WTC11 (cell line): ENCODE data around the gene C1QTNF12. TPM values are rescaled to one million over a fixed set of nuclear protein-coding genes. Genes with fewer than 3 reads are reported as not detected.

Experiments
- ATAC-seq: fragments of 200-7000 bp; cut with Tn5 transposase; 2 replicates; pipeline ENCODE4 v1.10.0; 2021; ENCODE audit warnings: mild to moderate bottlenecking, moderate library complexity
- CTCF ChIA-PET: fragments of 300-600 bp; sonication (Branson Sonifier 250); formaldehyde crosslinking; loops from one replicate; lab custom pipeline; 2021; ENCODE audit warnings: antibody characterized with exemption; lab: Charles Lee
- POLR2A ChIA-PET: fragments of 350-600 bp; sonication (Branson Sonifier 250); formaldehyde crosslinking; loops from one replicate; lab custom pipeline; 2021; ENCODE audit warnings: antibody characterized with exemption; lab: Charles Lee
- DNase-seq: peaks from one replicate; pipeline ENCODE4 v3.0.0; 2021; ENCODE audit warnings: low spot score
- H3K27ac Mint-ChIP-seq: 2 replicates; pipeline ENCODE4 v1.8.0; 2021; ENCODE audit warnings: mixed read lengths
- H3K27me3 Mint-ChIP-seq: 2 replicates; pipeline ENCODE4 v1.8.0; 2021; ENCODE audit warnings: low read depth, mild to moderate bottlenecking, moderate library complexity, mixed read lengths
- H3K36me3 Mint-ChIP-seq: 2 replicates; pipeline ENCODE4 v1.8.0; 2021; ENCODE audit warnings: mixed read lengths
- H3K4me1 Mint-ChIP-seq: 2 replicates; pipeline ENCODE4 v1.8.0; 2022; ENCODE audit warnings: mixed read lengths
- H3K4me3 Mint-ChIP-seq: 2 replicates; pipeline ENCODE4 v1.8.0; 2021; ENCODE audit warnings: mild to moderate bottlenecking, moderate library complexity, mixed read lengths
- H3K9me3 Mint-ChIP-seq: 2 replicates; pipeline ENCODE4 v1.8.0; 2021; ENCODE audit warnings: mixed read lengths
- CBFB ChIP-seq: sonication (generic); formaldehyde crosslinking; IDR thresholded peaks from 2 replicates; pipeline ENCODE4 v1.8.1; 2022; ENCODE audit warnings: mild to moderate bottlenecking, low read depth, missing genetic modification reagents
- FOXK1 ChIP-seq: sonication (generic); formaldehyde crosslinking; IDR thresholded peaks from 2 replicates; pipeline ENCODE4 v1.8.0; 2022; ENCODE audit warnings: mild to moderate bottlenecking, moderate library complexity, missing genetic modification reagents
- GTF2I ChIP-seq: fragments of 250-450 bp; sonication (Bioruptor Pico); conservative IDR thresholded peaks from 2 replicates; pipeline ENCODE4 v1.4.0; 2021; ENCODE audit warnings: mild to moderate bottlenecking
- JUN ChIP-seq: sonication (generic); formaldehyde crosslinking; IDR thresholded peaks from 2 replicates; pipeline ENCODE4 v1.8.0; 2023; ENCODE audit warnings: mild to moderate bottlenecking, missing genetic modification reagents
- KAT7 ChIP-seq: sonication (generic); formaldehyde crosslinking; IDR thresholded peaks from 2 replicates; pipeline ENCODE4 v1.8.1; 2023; ENCODE audit warnings: missing genetic modification reagents, mild to moderate bottlenecking, borderline replicate concordance
- MYBL2 ChIP-seq: sonication (generic); formaldehyde crosslinking; IDR thresholded peaks from 2 replicates; pipeline ENCODE4 v1.8.1; 2023; ENCODE audit warnings: mild to moderate bottlenecking, moderate library complexity, missing genetic modification reagents
- NR2C2 ChIP-seq: sonication (generic); formaldehyde crosslinking; IDR thresholded peaks from 2 replicates; pipeline ENCODE4 v1.8.0; 2022; ENCODE audit warnings: mild to moderate bottlenecking, missing genetic modification reagents
- SMAD3 ChIP-seq: sonication (generic); formaldehyde crosslinking; IDR thresholded peaks from 2 replicates; pipeline ENCODE4 v1.8.0; 2022; ENCODE audit warnings: missing genetic modification reagents, mild to moderate bottlenecking, borderline replicate concordance
- SOX15 ChIP-seq: fragments of 250-450 bp; sonication (Bioruptor Pico); IDR thresholded peaks from 2 replicates; pipeline ENCODE4 v1.9.0; 2021; ENCODE audit warnings: mild to moderate bottlenecking
- TEAD4 ChIP-seq: sonication (generic); formaldehyde crosslinking; IDR thresholded peaks from 2 replicates; pipeline ENCODE4 v1.8.0; 2022; ENCODE audit warnings: mild to moderate bottlenecking, missing genetic modification reagents
- ZNF232 ChIP-seq: sonication (generic); formaldehyde crosslinking; IDR thresholded peaks from 2 replicates; pipeline ENCODE4 v1.8.0; 2022; ENCODE audit warnings: mild to moderate bottlenecking, missing genetic modification reagents
- ZNF317 ChIP-seq: sonication (generic); formaldehyde crosslinking; IDR thresholded peaks from 2 replicates; pipeline ENCODE4 v1.8.1; 2023; ENCODE audit warnings: low read depth, mild to moderate bottlenecking, moderate library complexity, missing genetic modification reagents, borderline replicate concordance
- ZNF423 ChIP-seq: fragments of 250-450 bp; sonication (Bioruptor Pico); IDR thresholded peaks from 2 replicates; pipeline ENCODE4 v2.1.2; 2022; ENCODE audit warnings: mild to moderate bottlenecking, moderate library complexity
- ZNF671 ChIP-seq: fragments of 250-450 bp; sonication (Bioruptor Pico); IDR thresholded peaks from 2 replicates; pipeline ENCODE4 v1.8.0; 2021; ENCODE audit warnings: mild to moderate bottlenecking
- total RNA-seq: library from RNA; stranded (reverse); gene quantifications from 3 replicates; pipeline ENCODE4 v1.2.3, GENCODE V29; 2021
- TF ChIP-seq, protein P1 (sequence below): sonication (generic); formaldehyde crosslinking; IDR thresholded peaks from 2 replicates; pipeline ENCODE4 v1.8.0; 2022; ENCODE audit warnings: mild to moderate bottlenecking, missing genetic modification reagents
- TF ChIP-seq, protein P2 (sequence below): sonication (generic); formaldehyde crosslinking; IDR thresholded peaks from 2 replicates; pipeline ENCODE4 v1.8.1; 2023; ENCODE audit warnings: mild to moderate bottlenecking, missing genetic modification reagents, borderline replicate concordance
- TF ChIP-seq, protein P3 (sequence below): sonication (generic); formaldehyde crosslinking; IDR thresholded peaks from 2 replicates; pipeline ENCODE4 v1.8.1; 2023; ENCODE audit warnings: mild to moderate bottlenecking, missing genetic modification reagents
- TF ChIP-seq, protein P4 (sequence below): sonication (generic); formaldehyde crosslinking; IDR thresholded peaks from 2 replicates; pipeline ENCODE4 v1.8.1; 2022; ENCODE audit warnings: low read depth, missing genetic modification reagents, borderline replicate concordance
- TF ChIP-seq, protein P5 (sequence below): sonication (generic); formaldehyde crosslinking; IDR thresholded peaks from 2 replicates; pipeline ENCODE4 v1.8.1; 2023; ENCODE audit warnings: mild to moderate bottlenecking, missing genetic modification reagents, moderate library complexity
- TF ChIP-seq, protein P6 (sequence below): sonication (generic); formaldehyde crosslinking; IDR thresholded peaks from 2 replicates; pipeline ENCODE4 v1.8.0; 2022; ENCODE audit warnings: mild to moderate bottlenecking, missing genetic modification reagents

Gene C1QTNF12
- total RNA-seq, 1 experiment from 2014 or later = 10.3 TPM

DNA sequence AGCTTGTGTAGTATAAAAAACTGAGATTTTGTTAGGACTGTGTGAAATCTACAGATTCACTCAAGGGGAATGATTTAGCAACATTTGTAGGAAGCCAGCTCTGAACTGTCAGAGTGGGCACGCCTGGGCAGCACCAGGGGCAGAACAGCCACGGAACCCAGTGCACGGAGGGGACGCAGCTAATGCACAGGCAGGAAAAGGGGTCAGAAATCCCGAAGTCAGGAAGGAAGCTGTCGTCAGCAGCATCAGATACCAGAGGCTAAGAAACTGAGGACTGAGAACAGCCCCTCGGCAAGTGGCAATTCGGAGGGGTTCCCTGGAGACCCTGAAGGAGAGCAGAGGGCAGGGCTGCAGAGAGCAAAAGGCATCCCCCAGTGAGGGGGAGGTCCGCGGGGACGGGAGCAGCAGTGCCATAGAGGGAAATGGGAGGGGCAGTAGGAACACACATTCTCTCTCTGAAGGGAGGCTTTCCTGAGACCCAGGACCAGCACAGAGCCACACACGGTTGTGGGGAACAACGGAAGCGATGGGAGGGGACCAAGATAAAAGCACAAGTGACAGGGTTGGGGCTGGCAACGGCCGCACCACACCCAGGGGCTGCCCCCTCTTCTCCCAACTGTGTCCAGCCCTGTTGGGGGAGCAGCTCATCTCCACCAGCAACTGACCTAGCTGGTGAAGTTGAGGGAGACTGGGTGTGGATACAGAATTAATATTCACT lies 14.5 kb upstream of the C1QTNF12 start (continued):
- TF ChIP-seq, protein P1, sequence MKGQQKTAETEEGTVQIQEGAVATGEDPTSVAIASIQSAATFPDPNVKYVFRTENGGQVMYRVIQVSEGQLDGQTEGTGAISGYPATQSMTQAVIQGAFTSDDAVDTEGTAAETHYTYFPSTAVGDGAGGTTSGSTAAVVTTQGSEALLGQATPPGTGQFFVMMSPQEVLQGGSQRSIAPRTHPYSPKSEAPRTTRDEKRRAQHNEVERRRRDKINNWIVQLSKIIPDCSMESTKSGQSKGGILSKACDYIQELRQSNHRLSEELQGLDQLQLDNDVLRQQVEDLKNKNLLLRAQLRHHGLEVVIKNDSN = no peak
- no peak for TF ChIP-seq ZNF317 (CRISPR knock-in tag)
- TF ChIP-seq, protein P2, sequence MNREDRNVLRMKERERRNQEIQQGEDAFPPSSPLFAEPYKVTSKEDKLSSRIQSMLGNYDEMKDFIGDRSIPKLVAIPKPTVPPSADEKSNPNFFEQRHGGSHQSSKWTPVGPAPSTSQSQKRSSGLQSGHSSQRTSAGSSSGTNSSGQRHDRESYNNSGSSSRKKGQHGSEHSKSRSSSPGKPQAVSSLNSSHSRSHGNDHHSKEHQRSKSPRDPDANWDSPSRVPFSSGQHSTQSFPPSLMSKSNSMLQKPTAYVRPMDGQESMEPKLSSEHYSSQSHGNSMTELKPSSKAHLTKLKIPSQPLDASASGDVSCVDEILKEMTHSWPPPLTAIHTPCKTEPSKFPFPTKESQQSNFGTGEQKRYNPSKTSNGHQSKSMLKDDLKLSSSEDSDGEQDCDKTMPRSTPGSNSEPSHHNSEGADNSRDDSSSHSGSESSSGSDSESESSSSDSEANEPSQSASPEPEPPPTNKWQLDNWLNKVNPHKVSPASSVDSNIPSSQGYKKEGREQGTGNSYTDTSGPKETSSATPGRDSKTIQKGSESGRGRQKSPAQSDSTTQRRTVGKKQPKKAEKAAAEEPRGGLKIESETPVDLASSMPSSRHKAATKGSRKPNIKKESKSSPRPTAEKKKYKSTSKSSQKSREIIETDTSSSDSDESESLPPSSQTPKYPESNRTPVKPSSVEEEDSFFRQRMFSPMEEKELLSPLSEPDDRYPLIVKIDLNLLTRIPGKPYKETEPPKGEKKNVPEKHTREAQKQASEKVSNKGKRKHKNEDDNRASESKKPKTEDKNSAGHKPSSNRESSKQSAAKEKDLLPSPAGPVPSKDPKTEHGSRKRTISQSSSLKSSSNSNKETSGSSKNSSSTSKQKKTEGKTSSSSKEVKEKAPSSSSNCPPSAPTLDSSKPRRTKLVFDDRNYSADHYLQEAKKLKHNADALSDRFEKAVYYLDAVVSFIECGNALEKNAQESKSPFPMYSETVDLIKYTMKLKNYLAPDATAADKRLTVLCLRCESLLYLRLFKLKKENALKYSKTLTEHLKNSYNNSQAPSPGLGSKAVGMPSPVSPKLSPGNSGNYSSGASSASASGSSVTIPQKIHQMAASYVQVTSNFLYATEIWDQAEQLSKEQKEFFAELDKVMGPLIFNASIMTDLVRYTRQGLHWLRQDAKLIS (CRISPR knock-in tag) = no peak
- TF ChIP-seq SOX15 (CRISPR knock-in tag) = no peak
- TF ChIP-seq, protein P3, sequence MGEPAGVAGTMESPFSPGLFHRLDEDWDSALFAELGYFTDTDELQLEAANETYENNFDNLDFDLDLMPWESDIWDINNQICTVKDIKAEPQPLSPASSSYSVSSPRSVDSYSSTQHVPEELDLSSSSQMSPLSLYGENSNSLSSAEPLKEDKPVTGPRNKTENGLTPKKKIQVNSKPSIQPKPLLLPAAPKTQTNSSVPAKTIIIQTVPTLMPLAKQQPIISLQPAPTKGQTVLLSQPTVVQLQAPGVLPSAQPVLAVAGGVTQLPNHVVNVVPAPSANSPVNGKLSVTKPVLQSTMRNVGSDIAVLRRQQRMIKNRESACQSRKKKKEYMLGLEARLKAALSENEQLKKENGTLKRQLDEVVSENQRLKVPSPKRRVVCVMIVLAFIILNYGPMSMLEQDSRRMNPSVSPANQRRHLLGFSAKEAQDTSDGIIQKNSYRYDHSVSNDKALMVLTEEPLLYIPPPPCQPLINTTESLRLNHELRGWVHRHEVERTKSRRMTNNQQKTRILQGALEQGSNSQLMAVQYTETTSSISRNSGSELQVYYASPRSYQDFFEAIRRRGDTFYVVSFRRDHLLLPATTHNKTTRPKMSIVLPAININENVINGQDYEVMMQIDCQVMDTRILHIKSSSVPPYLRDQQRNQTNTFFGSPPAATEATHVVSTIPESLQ (CRISPR knock-in tag) = no peak
- no peak for TF ChIP-seq ZNF423
- no peak for TF ChIP-seq SMAD3
- no peak for TF ChIP-seq ZNF671 (CRISPR knock-in tag)
- TF ChIP-seq, all 79 proteins: peak for 0

DNA sequence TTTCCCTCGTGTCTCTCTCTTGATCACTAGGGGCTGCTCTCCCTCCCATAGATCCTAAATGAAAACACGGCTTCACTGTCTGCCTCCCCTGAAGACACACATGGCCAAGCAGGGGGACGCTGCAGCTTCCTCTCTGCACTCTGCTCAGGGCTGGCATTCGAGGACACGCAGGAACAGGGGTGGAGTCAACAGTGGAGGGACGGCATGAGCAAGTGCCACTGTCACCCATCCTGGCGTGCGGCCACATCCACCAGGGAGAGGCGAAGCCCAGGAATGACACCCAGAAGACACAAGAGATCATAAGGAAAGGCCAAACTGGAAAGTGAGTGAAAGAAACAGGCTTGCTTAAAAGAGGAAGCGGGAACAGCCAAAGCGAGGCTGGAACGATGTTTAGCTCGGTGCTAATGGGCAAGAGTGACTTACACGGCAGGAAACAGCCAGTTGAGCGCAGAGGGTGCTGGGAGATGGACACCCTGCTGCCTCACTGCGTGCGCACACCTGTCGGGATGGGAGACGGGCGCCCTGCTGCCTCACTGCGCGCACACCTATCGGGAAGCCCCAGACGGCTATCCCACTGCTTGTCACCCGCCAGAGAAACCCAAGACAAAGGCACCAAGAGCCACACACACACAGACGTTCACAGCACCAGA lies 13.6 kb upstream of the C1QTNF12 start:
- H3K4me3 Mint-ChIP-seq = no peak overlapping the region

DNA sequence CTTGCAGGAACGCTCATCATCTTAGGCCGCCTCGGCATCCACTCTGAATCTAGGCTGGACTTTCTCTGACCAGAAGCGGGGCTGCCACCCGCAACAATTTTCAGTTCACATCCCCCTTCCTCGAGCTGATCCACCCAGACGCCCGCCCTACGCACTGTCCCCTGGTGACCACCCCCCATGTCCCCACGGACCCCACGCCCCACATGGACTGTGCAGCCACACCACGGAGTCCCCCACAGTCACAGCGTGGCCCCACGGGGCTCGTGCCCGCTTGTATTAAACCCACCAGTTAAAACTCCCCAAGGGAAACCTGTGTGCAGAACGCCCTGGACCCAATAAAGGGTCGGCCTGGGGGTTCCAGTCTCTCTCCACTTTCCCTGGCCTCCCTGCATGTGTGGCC lies 13.0 kb upstream of the C1QTNF12 start:
- H3K9me3 Mint-ChIP-seq = no peaks in the 10 kb centered on the region
- H3K36me3 Mint-ChIP-seq = peaks cover 60% of the 10 kb centered on the region
- peaks cover 15% of the 10 kb centered on the region for H3K4me1 Mint-ChIP-seq
- H3K4me3 Mint-ChIP-seq = no peak overlapping the region
- DNase-seq (no peak), ATAC-seq (no peak)
- ChIA-PET CTCF (no interaction called here), POLR2A (no interaction called here)
- no peaks in the 10 kb centered on the region for H3K27me3 Mint-ChIP-seq
- peak overlapping the region; percentile 81 for H3K27ac Mint-ChIP-seq
- TF ChIP-seq, protein P3 (CRISPR knock-in tag) = no peak
- TF ChIP-seq, protein P4, sequence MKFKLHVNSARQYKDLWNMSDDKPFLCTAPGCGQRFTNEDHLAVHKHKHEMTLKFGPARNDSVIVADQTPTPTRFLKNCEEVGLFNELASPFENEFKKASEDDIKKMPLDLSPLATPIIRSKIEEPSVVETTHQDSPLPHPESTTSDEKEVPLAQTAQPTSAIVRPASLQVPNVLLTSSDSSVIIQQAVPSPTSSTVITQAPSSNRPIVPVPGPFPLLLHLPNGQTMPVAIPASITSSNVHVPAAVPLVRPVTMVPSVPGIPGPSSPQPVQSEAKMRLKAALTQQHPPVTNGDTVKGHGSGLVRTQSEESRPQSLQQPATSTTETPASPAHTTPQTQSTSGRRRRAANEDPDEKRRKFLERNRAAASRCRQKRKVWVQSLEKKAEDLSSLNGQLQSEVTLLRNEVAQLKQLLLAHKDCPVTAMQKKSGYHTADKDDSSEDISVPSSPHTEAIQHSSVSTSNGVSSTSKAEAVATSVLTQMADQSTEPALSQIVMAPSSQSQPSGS = no peak
- TF ChIP-seq, protein P1 = no peak
- TF ChIP-seq GTF2I (CRISPR knock-in tag) (no peak), ZNF423 (no peak), FOXK1 (CRISPR knock-in tag) (no peak)

More for the DNA sequence above, 13.6 kb upstream of the C1QTNF12 start:
- no peak for TF ChIP-seq JUN (CRISPR knock-in tag)
- no peak for TF ChIP-seq CBFB
- no peak for TF ChIP-seq KAT7
- TF ChIP-seq, protein P5, sequence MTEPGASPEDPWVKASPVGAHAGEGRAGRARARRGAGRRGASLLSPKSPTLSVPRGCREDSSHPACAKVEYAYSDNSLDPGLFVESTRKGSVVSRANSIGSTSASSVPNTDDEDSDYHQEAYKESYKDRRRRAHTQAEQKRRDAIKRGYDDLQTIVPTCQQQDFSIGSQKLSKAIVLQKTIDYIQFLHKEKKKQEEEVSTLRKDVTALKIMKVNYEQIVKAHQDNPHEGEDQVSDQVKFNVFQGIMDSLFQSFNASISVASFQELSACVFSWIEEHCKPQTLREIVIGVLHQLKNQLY = no peak
- no peak for TF ChIP-seq TEAD4 (CRISPR knock-in tag)
- TF ChIP-seq MYBL2 (CRISPR knock-in tag) = no peak
- TF ChIP-seq ZNF423 = no peak
- no peak for TF ChIP-seq FOXK1 (CRISPR knock-in tag)
- TF ChIP-seq, protein P6, sequence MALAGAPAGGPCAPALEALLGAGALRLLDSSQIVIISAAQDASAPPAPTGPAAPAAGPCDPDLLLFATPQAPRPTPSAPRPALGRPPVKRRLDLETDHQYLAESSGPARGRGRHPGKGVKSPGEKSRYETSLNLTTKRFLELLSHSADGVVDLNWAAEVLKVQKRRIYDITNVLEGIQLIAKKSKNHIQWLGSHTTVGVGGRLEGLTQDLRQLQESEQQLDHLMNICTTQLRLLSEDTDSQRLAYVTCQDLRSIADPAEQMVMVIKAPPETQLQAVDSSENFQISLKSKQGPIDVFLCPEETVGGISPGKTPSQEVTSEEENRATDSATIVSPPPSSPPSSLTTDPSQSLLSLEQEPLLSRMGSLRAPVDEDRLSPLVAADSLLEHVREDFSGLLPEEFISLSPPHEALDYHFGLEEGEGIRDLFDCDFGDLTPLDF (CRISPR knock-in tag) = no peak
- no peak for TF ChIP-seq ZNF232 (CRISPR knock-in tag)
- TF ChIP-seq NR2C2 = no peak
- TF ChIP-seq, all 79 proteins: peak for 0
- no peak for ATAC-seq
- Mint-ChIP-seq H3K27me3 (no peaks in the 10 kb centered on the region), H3K4me1 (peaks cover 15% of the 10 kb centered on the region), H3K9me3 (no peaks in the 10 kb centered on the region), H3K36me3 (peaks cover 55% of the 10 kb centered on the region), H3K27ac (peak overlapping the region; percentile 81)
- DNase-seq = no peak
- ChIA-PET CTCF (interaction anchor here (2.1 kb wide), 1 partner anchor 32 kb away, joined by 8 read pairs; no protein-coding TSS in a partner anchor), POLR2A (no interaction called here)
